GM18508 (cell line): ENCODE results near the gene USP54.
"Not testable (repeated sequence)": the region's sequence is repeated elsewhere in the genome, so short reads cannot be mapped to it uniquely, and the experiment has no call there.

ENCODE experiments used
- ATAC-seq: cut with Tn5 transposase; IDR thresholded peaks from one replicate; pipeline ENCODE4 v1.9.1; 2021; ENCODE audit warnings: moderate number of reproducible peaks; ENCODE audit not compliant: insufficient read depth, unreplicated experiment

Gene USP54

GRCh38 chr10:73590881-73591799 lies at the start of gene USP54:
USP54 (minus strand) TSS chr10:73591342; CDS start chr10:73575658, 15,684 bp downstream.
- ATAC-seq = no peak

- ATAC-seq = no peak
Measured at GRCh38 chr10:73639286-73639685, 48.1 kb upstream of the USP54 start.

- ATAC-seq = no peak
Measured at GRCh38 chr10:73635781-73636180, 44.6 kb upstream of the USP54 start.

GRCh38 chr10:73634421-73634820 lies 43.3 kb upstream of the USP54 start:
- no peak for ATAC-seq

- no peak for ATAC-seq
Measured at GRCh38 chr10:73629165-73629564, 38.0 kb upstream of the USP54 start.

- no peak for ATAC-seq
Measured at GRCh38 chr10:73628405-73628804, 37.3 kb upstream of the USP54 start.

- no peak for ATAC-seq
Measured at GRCh38 chr10:73627300-73627699, 36.2 kb upstream of the USP54 start.

GRCh38 chr10:73625884-73626752 lies 35.0 kb upstream of the USP54 start:
- peak; percentile 91 for ATAC-seq

- no peak for ATAC-seq
Measured at GRCh38 chr10:73625004-73625883, 34.1 kb upstream of the USP54 start.

- no peak for ATAC-seq
Measured at GRCh38 chr10:73623056-73623455, 31.9 kb upstream of the USP54 start.

- not testable (repeated sequence) for ATAC-seq
Measured at GRCh38 chr10:73620974-73621373, 29.8 kb upstream of the USP54 start.

GRCh38 chr10:73617143-73617542 lies 26.0 kb upstream of the USP54 start:
- ATAC-seq = not testable (repeated sequence)

- ATAC-seq = no peak
Measured at GRCh38 chr10:73614720-73615119, 23.6 kb upstream of the USP54 start.

GRCh38 chr10:73609116-73609515 lies 18.0 kb upstream of the USP54 start:
- no peak for ATAC-seq

GRCh38 chr10:73601486-73601921 lies 10.4 kb upstream of the USP54 start:
- no peak for ATAC-seq

- ATAC-seq = no peak
Measured at GRCh38 chr10:73597346-73597745, 6.2 kb upstream of the USP54 start.

GRCh38 chr10:73593812-73594211 lies 2.7 kb upstream of the USP54 start:
- ATAC-seq = no peak

GRCh38 chr10:73593110-73593509 lies 2.0 kb upstream of the USP54 start:
- ATAC-seq = no peak

- no peak for ATAC-seq
Measured at GRCh38 chr10:73591935-73592699, 975 bp upstream of the USP54 start.
